ENCODE results near the gene ACBD7.

The ACBD7 gene

DNA sequence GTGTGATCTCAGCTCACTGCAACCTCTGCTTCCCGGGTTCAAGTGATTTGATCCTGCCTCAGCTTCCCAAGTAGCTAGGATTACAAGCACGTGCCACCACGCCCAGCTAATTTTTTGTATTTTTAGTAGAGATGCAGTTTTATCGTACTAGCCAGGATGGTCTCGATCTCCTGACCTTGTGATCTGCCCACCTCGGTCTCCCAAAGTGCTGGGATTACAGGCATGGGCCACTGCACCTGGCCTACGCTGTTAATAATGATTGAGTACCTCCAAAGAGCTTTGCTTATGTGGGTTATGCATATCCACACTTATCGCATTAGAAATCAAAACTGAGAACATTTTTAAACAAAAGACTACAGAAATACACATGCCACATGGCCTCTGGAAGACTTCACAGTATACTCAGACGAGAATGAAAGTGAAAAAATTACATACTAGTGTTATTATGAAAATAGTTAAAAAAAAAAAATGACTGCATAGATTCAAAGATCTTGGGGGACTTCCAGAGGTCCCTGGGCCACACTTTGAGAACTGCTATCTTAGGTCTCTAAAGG is 34.0 kb upstream of the ACBD7 start:
- 93% methylated on average over 7 of the region's 9 CpGs for whole genome bisulfite sequencing
- Histone ChIP-seq H2AK5ac (ENCODE audit: low read length, severe bottlenecking) (no peak overlapping the region), H3K14ac (ENCODE audit: low read length in 2 of 2) (no peak overlapping the region), H4K91ac (ENCODE audit: low read length) (no peak overlapping the region), H3K36me3 (ENCODE audit: control insufficient read depth in 1 of 2, insufficient read depth in 2 of 2, low read depth in 1 of 2, low read length in 2 of 2) (peaks cover 35 to 54% of the 10 kb centered on the region in 2 experiments), H3K4me3 (ENCODE audit: insufficient read depth in 1 of 2, low read depth in 1 of 2, low read length in 2 of 2) (no peak overlapping the region), H3K27me3 (ENCODE audit: control insufficient read depth in 1 of 2, insufficient read depth in 1 of 2, low read length in 2 of 2) (no peaks in the 10 kb centered on the region), H3K4me2 (ENCODE audit: low read length, poor library complexity, severe bottlenecking) (no peak overlapping the region), H2BK5ac (ENCODE audit: low read depth, low read length, poor library complexity, severe bottlenecking) (no peak overlapping the region), H3K9ac (ENCODE audit: low read length) (no peak overlapping the region), H4K8ac (ENCODE audit: low read length) (no peak overlapping the region), H3K4me1 (ENCODE audit: control insufficient read depth, insufficient read depth, low read depth, low read length) (peaks cover 2% of the 10 kb centered on the region), H2BK12ac (ENCODE audit: low read length in 2 of 2) (no peak overlapping the region), H3K4ac (ENCODE audit: low read depth in 1 of 2, low read length in 2 of 2) (no peak overlapping the region), H2BK15ac (ENCODE audit: low read depth, poor library complexity, severe bottlenecking) (no peak overlapping the region), H3K18ac (ENCODE audit: low read depth in 1 of 2, low read length in 2 of 2) (no peak overlapping the region), H2BK120ac (ENCODE audit: low read depth, low read length) (no peak overlapping the region), H3K79me1 (replicated peaks; ENCODE audit: low read length, poor library complexity, severe bottlenecking) (peaks cover 9% of the 10 kb centered on the region), H3K27ac (ENCODE audit: low read length, poor library complexity, severe bottlenecking) (no peak overlapping the region), H3K9me3 (ENCODE audit: control insufficient read depth, low read length) (no peaks in the 10 kb centered on the region), H3K23ac (ENCODE audit: low read length in 2 of 2) (no peak overlapping the region), H2AFZ (ENCODE audit: low read depth, low read length) (no peak overlapping the region)
- DNase-seq, result peak; percentile 36

DNA sequence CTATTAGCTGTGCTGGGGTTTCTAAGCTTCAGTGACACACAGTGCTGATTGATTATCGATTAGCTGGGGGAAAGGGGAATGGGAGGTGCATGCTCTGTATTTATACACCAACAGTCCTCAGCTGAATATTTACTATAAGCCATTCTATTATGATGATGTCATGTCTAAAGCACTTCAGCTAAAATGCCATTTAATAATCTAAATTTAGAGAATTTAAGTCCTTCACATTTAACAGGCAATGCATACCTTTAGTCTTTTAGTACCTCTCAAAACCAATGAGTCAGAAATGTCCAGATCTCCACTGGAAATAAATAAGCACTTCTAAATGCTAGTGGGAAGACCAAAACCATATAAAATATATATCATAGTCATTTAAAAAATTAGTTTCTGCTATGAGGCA is 33.1 kb upstream of the ACBD7 start:
- H3K4ac ChIP-seq (ENCODE audit: low read depth in 1 of 2, low read length in 2 of 2), result no peak overlapping the region
- no peak overlapping the region for H3K4me3 ChIP-seq (ENCODE audit: insufficient read depth in 1 of 2, low read depth in 1 of 2, low read length in 2 of 2)
- no peak overlapping the region for H2AFZ ChIP-seq (ENCODE audit: low read depth, low read length)
- H3K18ac ChIP-seq (ENCODE audit: low read depth in 1 of 2, low read length in 2 of 2), result no peak overlapping the region
- DNase-seq, result no peak
- H3K23ac ChIP-seq (ENCODE audit: low read length in 2 of 2), result no peak overlapping the region
- peaks cover 2% of the 10 kb centered on the region for H3K4me1 ChIP-seq (ENCODE audit: control insufficient read depth, insufficient read depth, low read depth, low read length)
- H3K14ac ChIP-seq (ENCODE audit: low read length in 2 of 2), result no peak overlapping the region
- no peaks in the 10 kb centered on the region for H3K9me3 ChIP-seq (ENCODE audit: control insufficient read depth, low read length)
- no peak overlapping the region for H2AK5ac ChIP-seq (ENCODE audit: low read length, severe bottlenecking)
- no peak overlapping the region for H4K91ac ChIP-seq (ENCODE audit: low read length)
- H3K9ac ChIP-seq (ENCODE audit: low read length), result no peak overlapping the region
- no peak overlapping the region for H3K27ac ChIP-seq (ENCODE audit: low read length, poor library complexity, severe bottlenecking)
- no peak overlapping the region for H2BK120ac ChIP-seq (ENCODE audit: low read depth, low read length)
- no peak overlapping the region for H2BK12ac ChIP-seq (ENCODE audit: low read length in 2 of 2)
- H3K27me3 ChIP-seq (ENCODE audit: control insufficient read depth in 1 of 2, insufficient read depth in 1 of 2, low read length in 2 of 2), result no peaks in the 10 kb centered on the region
- H3K4me2 ChIP-seq (ENCODE audit: low read length, poor library complexity, severe bottlenecking), result no peak overlapping the region
- no CpG with 5 or more reads among the region's 1 CpG for WGBS
- peaks cover 30 to 59% of the 10 kb centered on the region in 2 experiments for H3K36me3 ChIP-seq (ENCODE audit: control insufficient read depth in 1 of 2, insufficient read depth in 2 of 2, low read depth in 1 of 2, low read length in 2 of 2)
- H4K8ac ChIP-seq (ENCODE audit: low read length), result no peak overlapping the region
- no peak overlapping the region for H2BK5ac ChIP-seq (ENCODE audit: low read depth, low read length, poor library complexity, severe bottlenecking)
- peaks cover 12% of the 10 kb centered on the region for H3K79me1 ChIP-seq (replicated peaks; ENCODE audit: low read length, poor library complexity, severe bottlenecking)
- no peak overlapping the region for H2BK15ac ChIP-seq (ENCODE audit: low read depth, poor library complexity, severe bottlenecking)

DNA sequence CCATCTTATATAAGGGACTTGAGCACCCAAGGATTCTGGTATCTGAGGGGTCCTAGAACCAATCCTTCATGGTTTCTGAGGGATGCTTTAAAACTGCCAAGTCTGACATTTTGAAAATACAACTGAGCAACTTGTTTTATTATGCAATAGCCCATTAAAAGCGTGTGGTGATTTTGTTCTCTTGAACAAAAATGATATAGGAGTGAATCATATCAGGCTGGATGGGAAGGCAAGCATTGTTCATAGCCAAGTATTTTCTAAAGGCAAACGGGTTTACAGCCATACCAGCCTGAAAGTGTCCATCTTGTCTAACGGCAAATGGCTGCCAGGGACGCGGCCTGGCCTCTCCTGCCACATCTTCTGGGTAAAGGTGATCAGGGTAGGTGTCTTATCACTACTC is 31.9 kb upstream of the ACBD7 start:
- Histone ChIP-seq H4K91ac (ENCODE audit: low read length) (no peak overlapping the region), H3K4me1 (ENCODE audit: control insufficient read depth, insufficient read depth, low read depth, low read length) (peaks cover 2% of the 10 kb centered on the region), H3K36me3 (ENCODE audit: control insufficient read depth in 1 of 2, insufficient read depth in 2 of 2, low read depth in 1 of 2, low read length in 2 of 2) (peaks cover 18 to 61% of the 10 kb centered on the region in 2 experiments), H3K27ac (ENCODE audit: low read length, poor library complexity, severe bottlenecking) (no peak overlapping the region), H3K18ac (ENCODE audit: low read depth in 1 of 2, low read length in 2 of 2) (no peak overlapping the region), H2BK15ac (ENCODE audit: low read depth, poor library complexity, severe bottlenecking) (no peak overlapping the region), H4K8ac (ENCODE audit: low read length) (no peak overlapping the region), H3K9ac (ENCODE audit: low read length) (peak overlapping the region; percentile 31), H2AK5ac (ENCODE audit: low read length, severe bottlenecking) (peak overlapping the region; percentile 8), H3K9me3 (ENCODE audit: control insufficient read depth, low read length) (no peaks in the 10 kb centered on the region), H3K4ac (ENCODE audit: low read depth in 1 of 2, low read length in 2 of 2) (no peak overlapping the region), H3K4me3 (ENCODE audit: insufficient read depth in 1 of 2, low read depth in 1 of 2, low read length in 2 of 2) (no peak overlapping the region), H3K14ac (ENCODE audit: low read length in 2 of 2) (no peak overlapping the region), H2BK5ac (ENCODE audit: low read depth, low read length, poor library complexity, severe bottlenecking) (no peak overlapping the region), H2BK120ac (ENCODE audit: low read depth, low read length) (no peak overlapping the region), H2BK12ac (ENCODE audit: low read length in 2 of 2) (no peak overlapping the region), H3K4me2 (ENCODE audit: low read length, poor library complexity, severe bottlenecking) (no peak overlapping the region), H3K23ac (ENCODE audit: low read length in 2 of 2) (no peak overlapping the region), H3K27me3 (ENCODE audit: control insufficient read depth in 1 of 2, insufficient read depth in 1 of 2, low read length in 2 of 2) (no peaks in the 10 kb centered on the region), H2AFZ (ENCODE audit: low read depth, low read length) (no peak overlapping the region), H3K79me1 (replicated peaks; ENCODE audit: low read length, poor library complexity, severe bottlenecking) (peaks cover 12% of the 10 kb centered on the region)
- WGBS, result 86% methylated on average over 5 of the region's 5 CpGs
- no peak for DNase-seq

DNA sequence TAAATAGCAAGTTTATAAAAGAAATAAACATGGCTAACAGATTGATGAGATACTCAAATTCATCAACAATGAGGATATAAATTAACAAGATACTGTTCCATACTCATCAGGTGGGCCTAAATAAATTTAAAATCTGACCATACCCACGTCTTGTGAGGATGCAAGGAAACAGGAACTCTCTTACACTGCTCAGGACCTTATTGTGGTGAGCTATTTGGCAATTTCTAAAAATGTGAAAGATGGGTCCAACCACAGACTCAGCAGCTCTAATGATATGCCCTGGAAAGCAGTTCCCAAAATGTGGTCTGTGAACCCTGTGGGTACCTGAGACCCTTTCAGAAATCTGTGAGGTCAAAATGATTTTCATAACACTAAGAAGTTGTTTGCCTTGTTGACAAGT is 30.0 kb upstream of the ACBD7 start:
- Histone ChIP-seq H2BK120ac (ENCODE audit: low read depth, low read length) (no peak overlapping the region), H2AFZ (ENCODE audit: low read depth, low read length) (no peak overlapping the region), H3K4me1 (ENCODE audit: control insufficient read depth, insufficient read depth, low read depth, low read length) (peaks cover 2% of the 10 kb centered on the region), H2BK12ac (ENCODE audit: low read length in 2 of 2) (no peak overlapping the region), H3K4ac (ENCODE audit: low read depth in 1 of 2, low read length in 2 of 2) (no peak overlapping the region), H3K27ac (ENCODE audit: low read length, poor library complexity, severe bottlenecking) (no peak overlapping the region), H2BK15ac (ENCODE audit: low read depth, poor library complexity, severe bottlenecking) (no peak overlapping the region), H3K4me2 (ENCODE audit: low read length, poor library complexity, severe bottlenecking) (no peak overlapping the region), H3K36me3 (ENCODE audit: control insufficient read depth in 1 of 2, insufficient read depth in 2 of 2, low read depth in 1 of 2, low read length in 2 of 2) (peaks cover 13 to 56% of the 10 kb centered on the region in 2 experiments), H3K18ac (ENCODE audit: low read depth in 1 of 2, low read length in 2 of 2) (no peak overlapping the region), H3K23ac (ENCODE audit: low read length in 2 of 2) (no peak overlapping the region), H3K9ac (ENCODE audit: low read length) (no peak overlapping the region), H4K91ac (ENCODE audit: low read length) (no peak overlapping the region), H3K9me3 (ENCODE audit: control insufficient read depth, low read length) (no peaks in the 10 kb centered on the region), H3K27me3 (ENCODE audit: control insufficient read depth in 1 of 2, insufficient read depth in 1 of 2, low read length in 2 of 2) (no peaks in the 10 kb centered on the region), H3K14ac (ENCODE audit: low read length in 2 of 2) (no peak overlapping the region), H3K4me3 (ENCODE audit: insufficient read depth in 1 of 2, low read depth in 1 of 2, low read length in 2 of 2) (no peak overlapping the region), H3K79me1 (replicated peaks; ENCODE audit: low read length, poor library complexity, severe bottlenecking) (peaks cover 8% of the 10 kb centered on the region), H2BK5ac (ENCODE audit: low read depth, low read length, poor library complexity, severe bottlenecking) (no peak overlapping the region), H4K8ac (ENCODE audit: low read length) (no peak overlapping the region), H2AK5ac (ENCODE audit: low read length, severe bottlenecking) (no peak overlapping the region)
- 90% methylated on average over 1 of the region's 1 CpG for WGBS
- DNase-seq, result no peak
